Activated CD8-positive, alpha-beta T cell treated with anti-CD3 and anti-CD28 coated beads for 36 hours (primary cell): ENCODE measurements around the gene CCDC91. TPM values are rescaled to one million over a fixed set of nuclear protein-coding genes. Genes with fewer than 3 reads are reported as not detected.

Experiments used
- ATAC-seq: fragments of 200-7000 bp; cut with Tn5 transposase; one replicate; pipeline ENCODE4 v1.10.0; 2021; ENCODE audit warnings: mild to moderate bottlenecking, moderate library complexity
- CTCF ChIA-PET: fragments of 350-600 bp; sonication (Branson Sonifier 250); formaldehyde crosslinking; loops from one replicate; lab custom pipeline; 2021; ENCODE audit warnings: antibody characterized with exemption; lab: Charles Lee
- POLR2A ChIA-PET: fragments of 350-600 bp; sonication (Branson Sonifier 250); formaldehyde crosslinking; loops from one replicate; lab custom pipeline; 2021; ENCODE audit warnings: antibody characterized with exemption; lab: Charles Lee
- DNase-seq: peaks from one replicate; pipeline ENCODE4 v3.0.0-alpha.2; 2020
- H3K27ac Mint-ChIP-seq: one replicate; pipeline ENCODE4 v1.8.0; 2021; ENCODE audit warnings: mild to moderate bottlenecking, mixed read lengths
- H3K27me3 Mint-ChIP-seq: one replicate; pipeline ENCODE4 v1.8.0; 2021; ENCODE audit warnings: mixed read lengths
- H3K36me3 Mint-ChIP-seq: one replicate; pipeline ENCODE4 v1.8.0; 2021; ENCODE audit warnings: low read depth, mixed read lengths
- H3K4me1 Mint-ChIP-seq: one replicate; pipeline ENCODE4 v1.8.0; 2021; ENCODE audit warnings: low read depth, mixed read lengths
- H3K4me3 Mint-ChIP-seq: one replicate; pipeline ENCODE4 v1.8.0; 2021; ENCODE audit warnings: mild to moderate bottlenecking, moderate library complexity, mixed read lengths
- H3K9me3 Mint-ChIP-seq: one replicate; pipeline ENCODE4 v1.8.0; 2021; ENCODE audit warnings: mixed read lengths
- intact Hi-C: fragments of 100-400 bp; cut with micrococcal nuclease; formaldehyde crosslinking; loops from one replicate; pipeline ENCODE4 v1.10.0; 2022
- total RNA-seq, 2 experiments: library from RNA; stranded (reverse); gene quantifications; one replicate each; pipeline ENCODE4 v1.2.3, GENCODE V29; 2021
- TF ChIP-seq, protein P1 (sequence below): fragments of 200-600 bp; IDR thresholded peaks from one replicate; pipeline ENCODE4 v1.8.0; 2022; ENCODE audit warnings: antibody characterized with exemption, mild to moderate bottlenecking

The CCDC91 gene
- total RNA-seq, 2 experiments from 2014 or later = 14.7 to 14.8 TPM

DNA sequence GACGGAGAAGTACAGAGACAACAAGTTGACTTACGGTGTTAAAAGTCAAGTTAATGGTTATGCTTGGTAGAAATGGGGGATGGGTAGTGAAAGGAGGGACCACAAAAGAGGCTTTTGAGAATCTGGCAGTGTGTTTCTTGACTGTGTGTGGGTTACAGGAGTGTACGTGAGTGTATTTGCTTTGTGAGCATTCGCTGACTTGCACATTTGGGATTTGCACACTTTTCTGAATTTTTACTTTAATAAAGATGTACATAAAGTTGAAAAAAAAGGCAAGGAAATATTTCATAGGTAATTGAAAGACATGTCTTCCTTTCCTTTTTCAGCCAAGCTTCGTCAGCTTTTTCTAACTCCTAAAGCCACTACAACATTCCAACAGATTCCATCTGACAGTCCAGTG lies 28.6 kb upstream of the CCDC91 start:
- POLR2A ChIA-PET = no interaction called here
- no peaks in the 10 kb centered on the region for H3K4me1 Mint-ChIP-seq
- intact Hi-C loops = no loop called here
- no peaks in the 10 kb centered on the region for H3K9me3 Mint-ChIP-seq
- H3K27ac Mint-ChIP-seq = no peak overlapping the region
- H3K36me3 Mint-ChIP-seq = peaks cover 4% of the 10 kb centered on the region
- TF ChIP-seq, protein P1, sequence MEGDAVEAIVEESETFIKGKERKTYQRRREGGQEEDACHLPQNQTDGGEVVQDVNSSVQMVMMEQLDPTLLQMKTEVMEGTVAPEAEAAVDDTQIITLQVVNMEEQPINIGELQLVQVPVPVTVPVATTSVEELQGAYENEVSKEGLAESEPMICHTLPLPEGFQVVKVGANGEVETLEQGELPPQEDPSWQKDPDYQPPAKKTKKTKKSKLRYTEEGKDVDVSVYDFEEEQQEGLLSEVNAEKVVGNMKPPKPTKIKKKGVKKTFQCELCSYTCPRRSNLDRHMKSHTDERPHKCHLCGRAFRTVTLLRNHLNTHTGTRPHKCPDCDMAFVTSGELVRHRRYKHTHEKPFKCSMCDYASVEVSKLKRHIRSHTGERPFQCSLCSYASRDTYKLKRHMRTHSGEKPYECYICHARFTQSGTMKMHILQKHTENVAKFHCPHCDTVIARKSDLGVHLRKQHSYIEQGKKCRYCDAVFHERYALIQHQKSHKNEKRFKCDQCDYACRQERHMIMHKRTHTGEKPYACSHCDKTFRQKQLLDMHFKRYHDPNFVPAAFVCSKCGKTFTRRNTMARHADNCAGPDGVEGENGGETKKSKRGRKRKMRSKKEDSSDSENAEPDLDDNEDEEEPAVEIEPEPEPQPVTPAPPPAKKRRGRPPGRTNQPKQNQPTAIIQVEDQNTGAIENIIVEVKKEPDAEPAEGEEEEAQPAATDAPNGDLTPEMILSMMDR = no peak
- ATAC-seq = no peak
- CTCF ChIA-PET = no interaction called here
- no peak for DNase-seq
- no peak overlapping the region for H3K4me3 Mint-ChIP-seq
- H3K27me3 Mint-ChIP-seq = peaks cover 1% of the 10 kb centered on the region

DNA sequence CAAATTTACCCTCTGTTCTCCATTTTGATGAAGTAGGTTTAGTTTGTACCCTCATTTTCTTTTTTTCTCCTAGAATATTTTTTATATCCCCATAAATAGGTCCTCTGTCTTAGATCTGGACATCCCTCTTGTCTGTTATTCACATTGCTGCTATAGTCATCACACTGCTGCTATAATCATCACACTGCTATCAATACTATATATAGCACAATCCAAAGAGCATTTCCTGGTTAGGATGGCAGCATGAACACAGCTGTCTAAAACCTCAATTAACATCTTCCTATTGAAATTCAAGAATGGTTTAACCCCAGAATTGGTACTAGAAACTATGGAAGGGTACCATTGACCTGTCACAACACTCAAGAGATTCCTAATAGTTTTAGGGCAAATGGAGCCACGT lies 27.6 kb upstream of the CCDC91 start:
- intact Hi-C loops = no loop called here
- no peak for ATAC-seq
- H3K4me3 Mint-ChIP-seq = no peak overlapping the region
- TF ChIP-seq, protein P1 = no peak
- ChIA-PET CTCF (no interaction called here), POLR2A (no interaction called here)
- peaks cover 4% of the 10 kb centered on the region for H3K36me3 Mint-ChIP-seq
- no peaks in the 10 kb centered on the region for H3K9me3 Mint-ChIP-seq
- no peaks in the 10 kb centered on the region for H3K4me1 Mint-ChIP-seq
- H3K27ac Mint-ChIP-seq = no peak overlapping the region
- no peak for DNase-seq
- H3K27me3 Mint-ChIP-seq = peaks cover 1% of the 10 kb centered on the region

DNA sequence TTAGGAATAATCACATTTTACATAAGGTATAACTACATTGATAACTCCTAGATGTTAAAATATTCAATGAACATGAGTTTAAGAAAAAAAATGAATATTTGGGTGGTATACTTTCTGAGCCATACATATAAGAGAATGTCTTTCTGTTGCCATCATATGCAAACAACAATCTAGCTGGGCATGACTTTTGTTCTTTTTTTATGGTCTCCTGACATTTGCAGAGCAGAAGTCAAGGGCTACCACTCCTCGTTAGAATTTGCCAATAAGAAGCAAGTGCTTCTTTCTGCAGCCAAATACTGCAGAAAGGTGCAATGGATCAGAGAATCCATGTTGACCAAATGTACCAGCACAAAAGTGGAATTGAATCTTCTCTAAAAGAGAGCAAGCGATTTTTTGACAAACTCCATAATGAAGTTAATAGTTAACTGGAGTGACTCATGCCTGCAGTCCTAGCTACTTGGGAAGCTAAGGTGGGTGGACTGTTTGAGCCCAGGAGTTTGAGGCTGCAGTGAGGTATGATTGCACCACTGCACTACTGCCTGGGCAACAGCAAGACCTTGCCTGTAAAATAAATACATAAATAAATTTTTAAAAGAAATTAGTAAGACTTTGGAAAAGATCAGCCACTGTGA lies 25.5 kb upstream of the CCDC91 start:
- TF ChIP-seq, protein P1 = no peak
- H3K36me3 Mint-ChIP-seq = peaks cover 4% of the 10 kb centered on the region
- H3K4me3 Mint-ChIP-seq = no peak overlapping the region
- H3K27ac Mint-ChIP-seq = no peak overlapping the region
- ChIA-PET POLR2A (no interaction called here), CTCF (no interaction called here)
- DNase-seq = no peak
- intact Hi-C loops = no loop called here
- ATAC-seq = no peak
- H3K9me3 Mint-ChIP-seq = no peaks in the 10 kb centered on the region
- peaks cover 1% of the 10 kb centered on the region for H3K27me3 Mint-ChIP-seq
- H3K4me1 Mint-ChIP-seq = no peaks in the 10 kb centered on the region

DNA sequence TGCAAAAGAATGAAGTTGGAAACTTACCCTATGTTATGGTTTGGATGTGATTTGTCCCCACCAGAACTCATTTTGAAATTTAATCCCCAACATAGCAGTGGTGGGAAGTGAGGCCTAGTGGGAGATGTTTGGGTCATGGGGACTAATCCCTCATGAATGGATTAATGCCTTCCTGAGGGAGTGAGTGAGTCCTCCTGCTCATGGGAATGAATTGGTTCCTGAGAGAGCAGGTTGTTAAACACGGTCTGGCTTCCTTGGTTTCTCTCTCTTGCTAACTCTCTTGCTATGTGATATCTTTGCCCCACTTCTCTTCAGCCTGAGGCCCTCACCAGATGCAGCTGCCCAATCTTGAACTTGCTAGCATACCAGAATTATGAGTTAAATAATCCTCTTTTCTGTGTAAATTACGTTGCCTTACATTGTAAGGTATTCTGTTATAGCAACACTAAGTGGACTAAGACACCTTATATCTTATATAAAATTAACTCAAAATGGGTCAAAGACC lies 22.2 kb upstream of the CCDC91 start:
- TF ChIP-seq, protein P1 = no peak
- Mint-ChIP-seq H3K4me3 (no peak overlapping the region), H3K36me3 (no peaks in the 10 kb centered on the region), H3K9me3 (no peaks in the 10 kb centered on the region), H3K4me1 (peaks cover 7% of the 10 kb centered on the region), H3K27ac (no peak overlapping the region), H3K27me3 (peaks cover 1% of the 10 kb centered on the region)
- DNase-seq (no peak), ATAC-seq (no peak)
- POLR2A ChIA-PET = no interaction called here
- intact Hi-C loops = no loop called here
- CTCF ChIA-PET = no interaction called here

DNA sequence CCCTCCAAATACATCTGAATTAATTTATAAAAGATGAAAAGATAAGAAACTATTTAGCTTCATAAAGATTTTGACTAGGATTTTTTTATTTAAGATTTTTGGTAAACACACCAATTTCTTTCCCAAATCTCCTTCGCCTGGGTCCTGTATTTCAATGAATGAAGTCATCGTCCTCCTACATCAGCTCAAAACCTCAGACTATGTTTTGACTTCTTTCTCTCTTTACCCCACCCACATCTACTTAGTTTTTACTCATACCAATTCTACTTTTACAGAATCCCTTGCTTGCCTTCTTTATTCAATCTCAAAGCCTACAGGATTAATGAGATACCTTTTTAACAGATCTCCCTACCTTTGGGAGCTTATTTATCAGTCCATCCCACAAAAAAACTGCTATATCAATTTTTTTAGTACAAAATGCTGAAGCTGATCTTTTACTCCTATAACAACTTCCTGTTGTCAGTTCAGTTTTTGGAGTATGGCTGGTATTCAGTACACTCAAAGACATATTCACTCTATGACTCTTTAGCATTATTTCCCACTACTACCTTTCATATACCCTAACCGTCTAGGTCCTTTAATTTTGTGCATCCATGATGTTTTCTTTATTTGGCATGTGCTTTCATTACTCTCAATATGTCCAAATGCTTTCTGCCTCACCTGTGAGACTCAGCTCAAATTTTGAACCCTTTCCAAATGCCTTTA lies 18.7 kb upstream of the CCDC91 start:
- H3K4me1 Mint-ChIP-seq = peaks cover 7% of the 10 kb centered on the region
- peaks cover 5% of the 10 kb centered on the region for H3K9me3 Mint-ChIP-seq
- DNase-seq (no peak), ATAC-seq (no peak)
- CTCF ChIA-PET = no interaction called here
- peaks cover 2% of the 10 kb centered on the region for H3K36me3 Mint-ChIP-seq
- H3K4me3 Mint-ChIP-seq = no peak overlapping the region
- no peak overlapping the region for H3K27ac Mint-ChIP-seq
- POLR2A ChIA-PET = interaction anchor here (1.5 kb wide), 1 partner anchor 19 kb away, joined by 4 read pairs; the partner anchor contains the start of gene CCDC91
- H3K27me3 Mint-ChIP-seq = no peaks in the 10 kb centered on the region
- TF ChIP-seq, protein P1 = no peak
- intact Hi-C loops = no loop called here
